Stimulated activated naive CD8-positive, alpha-beta T cell treated with anti-CD3 and anti-CD28 coated beads, Interleukin-15, Interleukin-2, amounts not matched to agents 100 ng/mL and 50 ng/mL, for 24 hours (primary cell): ENCODE data around the gene RTCA.
"Not testable (repeated sequence)": the region's sequence is repeated elsewhere in the genome, so short reads cannot be mapped to it uniquely, and the experiment has no call there.

Experiments
- H3K27ac Mint-ChIP-seq: one replicate; pipeline ENCODE4 v1.8.0; 2021; ENCODE audit warnings: mild to moderate bottlenecking, mixed read lengths
- H3K27me3 Mint-ChIP-seq: one replicate; pipeline ENCODE4 v1.8.0; 2021; ENCODE audit warnings: mixed read lengths
- H3K36me3 Mint-ChIP-seq: one replicate; pipeline ENCODE4 v1.8.0; 2021; ENCODE audit warnings: low read depth, mixed read lengths
- H3K4me1 Mint-ChIP-seq: one replicate; pipeline ENCODE4 v1.8.0; 2021; ENCODE audit warnings: low read depth, mixed read lengths
- H3K4me3 Mint-ChIP-seq: one replicate; pipeline ENCODE4 v1.8.0; 2021; ENCODE audit warnings: mild to moderate bottlenecking, mixed read lengths
- H3K9me3 Mint-ChIP-seq: one replicate; pipeline ENCODE4 v1.8.0; 2021; ENCODE audit warnings: mixed read lengths

The RTCA gene

DNA sequence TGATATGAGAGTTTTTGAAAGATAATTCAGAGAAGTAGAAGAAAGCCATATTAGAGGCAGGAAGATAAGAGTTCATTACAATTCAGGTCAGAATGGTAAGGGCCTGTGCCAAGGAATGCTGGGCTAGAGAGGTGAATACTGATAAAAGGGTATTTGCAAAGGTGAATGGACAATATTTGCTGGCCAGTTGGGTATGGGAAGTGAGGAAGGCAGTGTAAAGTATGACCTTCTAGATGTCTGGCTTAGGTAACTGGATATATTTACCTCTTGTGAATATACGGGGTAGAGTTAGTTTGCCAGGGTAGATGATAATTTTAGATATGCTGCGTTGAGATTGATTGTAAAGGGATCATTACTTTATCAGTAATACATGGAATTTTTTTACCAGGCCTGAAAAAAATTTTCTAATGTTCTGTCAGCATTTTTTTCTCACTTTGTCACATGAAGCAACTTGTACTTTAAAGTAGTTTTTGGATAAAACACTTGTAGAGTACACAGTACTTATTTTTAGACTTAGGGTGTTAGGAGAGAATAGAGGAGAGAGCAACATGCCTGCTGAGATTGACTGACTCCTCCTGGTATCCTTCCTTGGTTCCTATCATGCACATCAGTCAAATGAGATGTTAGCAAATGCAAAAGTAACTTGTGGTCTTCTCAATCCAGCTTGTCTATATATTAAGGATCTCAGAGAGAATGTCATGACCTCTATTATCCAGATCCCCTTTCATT lies 14.1 kb downstream of the RTCA start:
- no peak overlapping the region for H3K4me3 Mint-ChIP-seq
- H3K27ac Mint-ChIP-seq, result peak overlapping the region; percentile 17
- no peaks in the 10 kb centered on the region for H3K27me3 Mint-ChIP-seq
- peaks cover 4% of the 10 kb centered on the region for H3K4me1 Mint-ChIP-seq
- no peaks in the 10 kb centered on the region for H3K9me3 Mint-ChIP-seq
- peaks cover 65% of the 10 kb centered on the region for H3K36me3 Mint-ChIP-seq

GRCh38 chr1:100284591-100284990 lies 18.6 kb downstream of the RTCA start:
- Mint-ChIP-seq H3K4me3 (no peak overlapping the region), H3K27me3 (no peaks in the 10 kb centered on the region), H3K4me1 (peaks cover 8% of the 10 kb centered on the region), H3K36me3 (peaks cover 57% of the 10 kb centered on the region), H3K9me3 (no peaks in the 10 kb centered on the region), H3K27ac (peak overlapping the region; percentile 55)

DNA sequence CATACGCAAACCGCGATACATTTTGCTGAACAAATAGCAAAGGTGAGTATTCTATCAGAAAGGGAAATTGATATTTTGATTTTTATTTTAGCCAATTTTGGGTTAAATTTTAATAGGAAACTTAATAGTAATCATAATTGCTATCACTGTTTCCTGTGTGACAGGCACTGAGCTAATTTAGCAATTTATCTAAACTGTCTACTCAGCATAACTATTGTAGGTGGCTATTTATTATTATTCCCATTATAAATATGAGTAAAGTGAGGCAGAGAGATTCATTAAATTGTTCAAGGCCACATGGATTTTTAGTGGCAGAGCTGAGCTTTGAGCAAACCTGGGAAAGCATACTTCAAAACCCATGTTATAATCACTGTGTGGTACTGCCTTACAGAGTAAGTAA lies 21.1 kb downstream of the RTCA start:
- Mint-ChIP-seq H3K27me3 (no peaks in the 10 kb centered on the region), H3K9me3 (no peaks in the 10 kb centered on the region), H3K4me3 (no peak overlapping the region), H3K4me1 (peaks cover 4% of the 10 kb centered on the region), H3K36me3 (peaks cover 59% of the 10 kb centered on the region), H3K27ac (no peak overlapping the region)

GRCh38 chr1:100290291-100290690 lies 24.3 kb downstream of the RTCA start:
- Mint-ChIP-seq H3K9me3 (no peaks in the 10 kb centered on the region), H3K4me3 (no peak overlapping the region), H3K4me1 (peaks cover 4% of the 10 kb centered on the region), H3K27me3 (no peaks in the 10 kb centered on the region), H3K27ac (no peak overlapping the region), H3K36me3 (peaks cover 64% of the 10 kb centered on the region)

- Mint-ChIP-seq H3K4me1 (peaks cover 2% of the 10 kb centered on the region), H3K9me3 (no peaks in the 10 kb centered on the region), H3K36me3 (peaks cover 48% of the 10 kb centered on the region), H3K4me3 (no peak overlapping the region), H3K27ac (no peak overlapping the region), H3K27me3 (no peaks in the 10 kb centered on the region)
Measured at GRCh38 chr1:100292711-100293110, 26.7 kb downstream of the RTCA start.

DNA sequence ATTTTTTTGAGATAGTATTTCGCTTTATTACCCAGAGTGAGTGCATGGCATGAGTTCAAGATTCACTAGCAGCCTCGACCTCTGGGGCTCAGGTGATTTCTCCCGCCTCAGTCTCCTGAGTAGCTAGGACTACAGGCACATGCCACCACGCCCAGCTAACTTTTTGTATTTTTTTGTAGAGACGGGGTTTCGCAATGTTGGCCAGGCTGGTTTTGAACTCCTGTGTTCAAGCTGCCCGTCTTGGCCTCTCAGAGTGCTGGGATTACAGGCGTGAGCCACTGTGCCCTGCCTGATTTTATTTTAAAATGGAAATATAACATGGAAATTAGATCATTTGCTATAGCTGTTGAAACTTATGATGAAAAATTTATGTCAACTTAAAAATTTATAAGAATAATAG lies 30.1 kb downstream of the RTCA start:
- no peak overlapping the region for H3K4me3 Mint-ChIP-seq
- no peaks in the 10 kb centered on the region for H3K27me3 Mint-ChIP-seq
- no peak overlapping the region for H3K27ac Mint-ChIP-seq
- peaks cover 30% of the 10 kb centered on the region for H3K36me3 Mint-ChIP-seq
- H3K4me1 Mint-ChIP-seq, result peaks cover 7% of the 10 kb centered on the region
- no peaks in the 10 kb centered on the region for H3K9me3 Mint-ChIP-seq

GRCh38 chr1:100296997-100297396 lies 31.0 kb downstream of the RTCA start:
- H3K27me3 Mint-ChIP-seq, H3K4me1 Mint-ChIP-seq, H3K9me3 Mint-ChIP-seq, H3K27ac Mint-ChIP-seq, H3K4me3 Mint-ChIP-seq: not testable (repeated sequence)
- peaks cover 22% of the 10 kb centered on the region for H3K36me3 Mint-ChIP-seq

- Mint-ChIP-seq H3K4me1 (peaks cover 7% of the 10 kb centered on the region), H3K36me3 (peaks cover 9% of the 10 kb centered on the region), H3K27ac (no peak overlapping the region), H3K4me3 (no peak overlapping the region), H3K9me3 (no peaks in the 10 kb centered on the region), H3K27me3 (no peaks in the 10 kb centered on the region)
Measured at GRCh38 chr1:100298512-100298911, 32.5 kb downstream of the RTCA start.

DNA sequence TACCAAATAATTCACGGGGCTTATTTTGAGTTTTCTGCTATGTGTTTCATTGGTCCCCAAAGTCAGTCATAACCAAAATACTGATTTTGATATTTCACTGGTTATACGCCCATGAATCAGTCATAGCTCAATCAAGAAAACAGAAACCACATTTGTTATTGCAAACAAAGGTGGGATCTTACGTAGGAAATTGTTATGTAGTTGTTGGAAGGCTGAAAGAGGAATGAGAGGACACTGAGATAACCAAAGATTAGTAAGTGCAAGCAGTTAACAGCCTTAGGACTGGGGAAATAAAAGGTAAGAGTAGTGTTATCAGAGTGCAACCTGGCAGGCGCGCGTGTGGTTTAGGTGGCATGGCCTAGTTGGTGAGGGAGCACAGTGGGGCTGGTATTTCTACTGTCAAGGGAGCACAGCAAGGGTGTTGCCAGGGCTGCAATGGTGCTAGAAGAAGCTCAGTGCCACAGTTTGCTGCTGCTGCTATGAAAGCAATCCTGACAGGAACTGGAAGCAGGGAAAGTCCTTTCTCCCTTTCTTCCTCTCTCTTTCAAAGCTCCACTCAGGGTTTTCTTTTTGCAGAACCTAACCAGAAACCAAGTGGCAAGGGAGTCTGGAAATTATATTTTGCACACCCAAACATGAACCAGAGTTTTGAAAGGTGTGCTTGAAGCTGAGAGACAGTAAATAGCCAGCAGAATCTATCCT lies 33.7 kb downstream of the RTCA start:
- H3K27me3 Mint-ChIP-seq, result no peaks in the 10 kb centered on the region
- H3K36me3 Mint-ChIP-seq, result peaks cover 4% of the 10 kb centered on the region
- H3K4me1 Mint-ChIP-seq, result peaks cover 7% of the 10 kb centered on the region
- H3K27ac Mint-ChIP-seq, result no peak overlapping the region
- no peak overlapping the region for H3K4me3 Mint-ChIP-seq
- H3K9me3 Mint-ChIP-seq, result no peaks in the 10 kb centered on the region

DNA sequence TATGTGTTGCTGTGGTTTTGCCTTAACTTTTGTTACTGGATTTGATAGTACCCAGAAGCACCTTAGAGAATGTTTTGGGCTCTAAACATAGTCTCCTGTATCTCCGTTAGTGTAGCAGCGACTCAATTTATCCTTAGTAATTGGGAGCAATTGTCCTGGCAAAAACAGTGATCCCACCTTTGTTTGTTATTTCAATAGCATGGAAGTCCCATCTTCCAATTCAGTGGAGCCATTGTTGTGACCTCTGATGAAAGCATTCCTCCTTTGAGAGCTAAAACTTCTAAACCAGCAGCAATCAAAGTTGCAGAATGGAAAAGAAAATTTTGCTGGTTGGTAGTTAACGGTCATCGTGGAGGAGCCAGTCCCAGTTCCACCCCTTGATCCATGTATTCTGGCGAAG lies 34.7 kb downstream of the RTCA start:
- Mint-ChIP-seq H3K4me3 (no peak overlapping the region), H3K27me3 (no peaks in the 10 kb centered on the region), H3K9me3 (no peaks in the 10 kb centered on the region), H3K4me1 (peaks cover 7% of the 10 kb centered on the region), H3K27ac (no peak overlapping the region), H3K36me3 (peaks cover 4% of the 10 kb centered on the region)

- Mint-ChIP-seq H3K27ac (no peak overlapping the region), H3K9me3 (no peaks in the 10 kb centered on the region), H3K4me3 (no peak overlapping the region), H3K4me1 (peaks cover 7% of the 10 kb centered on the region), H3K36me3 (no peaks in the 10 kb centered on the region), H3K27me3 (no peaks in the 10 kb centered on the region)
Measured at GRCh38 chr1:100302739-100303138, 36.7 kb downstream of the RTCA start.

- H3K36me3 Mint-ChIP-seq, result no peaks in the 10 kb centered on the region
- peaks cover 4% of the 10 kb centered on the region for H3K4me1 Mint-ChIP-seq
- H3K9me3 Mint-ChIP-seq, result no peaks in the 10 kb centered on the region
- H3K27me3 Mint-ChIP-seq, result no peaks in the 10 kb centered on the region
- H3K27ac Mint-ChIP-seq, result no peak overlapping the region
- no peak overlapping the region for H3K4me3 Mint-ChIP-seq
Measured at GRCh38 chr1:100304227-100304626, 38.2 kb downstream of the RTCA start.

DNA sequence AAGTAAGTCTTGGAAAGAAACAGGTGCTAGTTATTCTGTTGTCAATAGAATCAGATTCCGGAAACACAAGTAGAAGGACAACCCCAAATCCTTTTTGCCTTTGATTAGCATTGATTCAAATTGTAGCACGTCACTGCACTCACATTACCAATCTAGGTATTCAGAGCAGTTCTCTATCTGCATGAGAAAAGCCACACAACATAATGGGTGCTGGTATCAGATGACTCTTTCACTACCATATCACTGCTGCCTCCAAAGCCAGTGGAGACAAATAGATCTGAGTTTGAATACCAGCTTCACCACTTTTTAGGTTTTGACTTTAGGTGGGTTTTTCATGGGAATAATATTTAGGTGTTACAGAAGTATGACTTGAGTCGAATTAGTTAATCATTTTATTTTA lies 38.9 kb downstream of the RTCA start:
- Mint-ChIP-seq H3K9me3 (peaks cover under 1% of the 10 kb centered on the region), H3K27me3 (no peaks in the 10 kb centered on the region), H3K27ac (no peak overlapping the region), H3K36me3 (no peaks in the 10 kb centered on the region), H3K4me3 (no peak overlapping the region), H3K4me1 (no peaks in the 10 kb centered on the region)

DNA sequence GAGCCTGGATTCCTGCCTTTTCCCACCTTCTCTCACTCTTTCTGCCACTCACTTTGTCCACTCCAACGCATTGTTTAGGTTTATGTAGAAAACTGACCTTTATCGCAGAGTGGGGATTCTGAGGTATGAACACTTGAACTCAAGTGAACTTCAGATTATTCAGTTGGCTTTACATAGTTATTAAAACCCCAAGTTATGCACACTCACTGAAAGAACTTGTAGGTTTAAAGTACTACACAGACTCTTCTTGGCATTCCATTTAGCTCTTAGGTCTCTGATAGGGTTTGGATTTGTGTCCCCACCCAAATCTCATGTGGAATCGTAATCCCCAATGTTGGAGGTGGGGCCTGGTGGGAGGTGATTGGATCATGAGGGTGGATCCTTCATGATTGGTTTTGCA lies 39.9 kb downstream of the RTCA start:
- H3K4me3 Mint-ChIP-seq, result no peak overlapping the region
- no peaks in the 10 kb centered on the region for H3K36me3 Mint-ChIP-seq
- H3K4me1 Mint-ChIP-seq, result no peaks in the 10 kb centered on the region
- no peak overlapping the region for H3K27ac Mint-ChIP-seq
- no peaks in the 10 kb centered on the region for H3K27me3 Mint-ChIP-seq
- peaks cover 4% of the 10 kb centered on the region for H3K9me3 Mint-ChIP-seq

GRCh38 chr1:100306735-100307313 lies 40.8 kb downstream of the RTCA start:
- Mint-ChIP-seq H3K4me1 (no peaks in the 10 kb centered on the region), H3K9me3 (peaks cover 4% of the 10 kb centered on the region), H3K4me3 (no peak overlapping the region), H3K27ac (no peak overlapping the region), H3K36me3 (no peaks in the 10 kb centered on the region), H3K27me3 (no peaks in the 10 kb centered on the region)
